Lung (tissue), 12 donors: ENCODE measurements around the gene C4BPB. TPM values are rescaled to one million over a fixed set of nuclear protein-coding genes. Genes with fewer than 3 reads are reported as not detected.

Experiments
- ATAC-seq: fragments of 200-7000 bp; cut with Tn5 transposase; one replicate; pipeline ENCODE4 v1.9.1; 2020; ENCODE audit warnings: moderate number of reproducible peaks; ENCODE audit not compliant: insufficient read depth, low FRiP score
- DNase-seq, 3 donors: peaks; one replicate each; pipeline ENCODE4 v3.0.0-alpha.2; 2013 to 2017
- H3K27ac ChIP-seq, 2 donors: one replicate each; pipeline ENCODE4 v1.5.1; 2013; ENCODE audit warnings: mild to moderate bottlenecking in 2 of 2, moderate library complexity in 2 of 2, control low read depth in 1 of 2, inconsistent platforms in 1 of 2, low read depth in 1 of 2, low read length in 1 of 2
- H3K27me3 ChIP-seq, 3 donors: one replicate each; pipeline ENCODE4 v1.5.1; 2013; ENCODE audit warnings: low read length in 2 of 3; ENCODE audit not compliant: control insufficient read depth in 3 of 3, insufficient read depth in 3 of 3
- H3K36me3 ChIP-seq, 4 donors: one replicate each; pipeline ENCODE4 v1.5.1; 2013; ENCODE audit warnings: low read length in 4 of 4, mild to moderate bottlenecking in 1 of 4, moderate library complexity in 1 of 4; ENCODE audit not compliant: control insufficient read depth in 4 of 4, insufficient read depth in 4 of 4
- H3K4me1 ChIP-seq, 5 donors: one replicate each; pipeline ENCODE4 v1.5.1; 2013; ENCODE audit warnings: low read length in 5 of 5, mild to moderate bottlenecking in 2 of 5, moderate library complexity in 1 of 5; ENCODE audit not compliant: control insufficient read depth in 5 of 5, insufficient read depth in 5 of 5
- H3K4me3 ChIP-seq: one replicate; pipeline ENCODE4 v1.5.1; 2013; ENCODE audit warnings: mild to moderate bottlenecking, control low read depth, moderate library complexity
- H3K9ac ChIP-seq, 2 donors: one replicate each; pipeline ENCODE4 v1.5.1; 2013; ENCODE audit warnings: low read length in 2 of 2, control low read depth in 1 of 2; ENCODE audit not compliant: insufficient read depth in 1 of 2
- H3K9me3 ChIP-seq, 4 donors: one replicate each; pipeline ENCODE4 v1.5.1; 2013; ENCODE audit warnings: low read length in 3 of 4, mild to moderate bottlenecking in 1 of 4, moderate library complexity in 1 of 4; ENCODE audit not compliant: control insufficient read depth in 4 of 4, insufficient read depth in 3 of 4
- WGBS, 2 donors: extraction: QIAGEN DNeasy Blood & Tissue Kit; methylation state at CpG; one replicate each; pipeline ENCODE4 v1.1.7; 2013; 5-methylcytosine and 5-hydroxymethylcytosine counted together
- polyA plus RNA-seq, 2 donors: library from polyadenylated mRNA; stranded (reverse); fragments of 200-250 nt; gene quantifications; one replicate each; pipeline ENCODE4 v1.2.1, GENCODE V29; 2013
- total RNA-seq, 2 donors: library from RNA; depleted of rRNA in 1 of 2; stranded (reverse); fragments of >200 nt in 1 of 2; gene quantifications; one replicate each; pipeline ENCODE4 v1.2.1, GENCODE V29; 2014 to 2021
- TF ChIP-seq, protein P1 (sequence below): IDR thresholded peaks from 2 replicates; pipeline ENCODE4 v1.5.1; 2012; ENCODE audit warnings: mild to moderate bottlenecking; ENCODE audit errors: control extremely low read depth, extremely low read depth
- donor health status: control.
- donor health status: control.
- donor health status: Bipolar disorder and iron deficiency.
- donor health status: healthy.
- donor health status: DM: yes; HTN: yes; CAD: no.

C4BPB gene
- total and polyA plus RNA-seq, 4 donors: 2.6 to 6.5 (median 4.7) TPM

GRCh38 chr1:207058878-207059867 is 29.5 kb upstream of the C4BPB start:
- Histone ChIP-seq H3K27me3 (no peaks in the 10 kb centered on the region), H3K36me3 (peaks cover 0 to 19% (median 16%) of the 10 kb centered on the region in 4 donors), H3K9me3 (no peaks in the 10 kb centered on the region), H3K4me3 (no peak overlapping the region), H3K9ac (peak overlapping the region in 1 of 2 donors; percentile 5), H3K27ac (peak overlapping the region; percentile 55 to 77), H3K4me1 (peaks cover 0 to 5% (median 0%) of the 10 kb centered on the region in 5 donors)
- DNase-seq: no peak
- TF ChIP-seq, protein P1, sequence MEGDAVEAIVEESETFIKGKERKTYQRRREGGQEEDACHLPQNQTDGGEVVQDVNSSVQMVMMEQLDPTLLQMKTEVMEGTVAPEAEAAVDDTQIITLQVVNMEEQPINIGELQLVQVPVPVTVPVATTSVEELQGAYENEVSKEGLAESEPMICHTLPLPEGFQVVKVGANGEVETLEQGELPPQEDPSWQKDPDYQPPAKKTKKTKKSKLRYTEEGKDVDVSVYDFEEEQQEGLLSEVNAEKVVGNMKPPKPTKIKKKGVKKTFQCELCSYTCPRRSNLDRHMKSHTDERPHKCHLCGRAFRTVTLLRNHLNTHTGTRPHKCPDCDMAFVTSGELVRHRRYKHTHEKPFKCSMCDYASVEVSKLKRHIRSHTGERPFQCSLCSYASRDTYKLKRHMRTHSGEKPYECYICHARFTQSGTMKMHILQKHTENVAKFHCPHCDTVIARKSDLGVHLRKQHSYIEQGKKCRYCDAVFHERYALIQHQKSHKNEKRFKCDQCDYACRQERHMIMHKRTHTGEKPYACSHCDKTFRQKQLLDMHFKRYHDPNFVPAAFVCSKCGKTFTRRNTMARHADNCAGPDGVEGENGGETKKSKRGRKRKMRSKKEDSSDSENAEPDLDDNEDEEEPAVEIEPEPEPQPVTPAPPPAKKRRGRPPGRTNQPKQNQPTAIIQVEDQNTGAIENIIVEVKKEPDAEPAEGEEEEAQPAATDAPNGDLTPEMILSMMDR: no peak
- WGBS, 2 donors: 47 to 67% methylated on average over 6 of the region's 6 CpGs
- no peak for ATAC-seq

DNA sequence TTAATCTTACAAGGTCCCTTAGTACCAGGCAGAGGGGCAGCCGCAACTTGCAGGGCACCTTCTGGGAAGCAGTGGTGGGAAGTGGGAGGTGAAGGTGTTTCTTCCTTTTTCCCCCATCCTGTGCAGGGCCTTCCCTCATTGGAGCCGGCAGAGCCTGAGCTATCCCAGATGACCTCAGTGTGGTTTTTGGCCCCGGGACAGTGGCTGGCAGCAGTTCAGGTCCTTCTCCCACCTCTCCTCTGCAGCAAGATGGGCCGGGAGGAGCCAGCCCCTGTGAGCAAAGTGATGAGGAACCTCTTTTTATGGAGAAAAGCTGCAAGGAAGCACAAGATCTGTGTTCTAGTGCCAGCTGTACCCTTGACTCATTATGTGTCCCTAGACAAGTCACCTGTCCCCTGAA is 28.8 kb upstream of the C4BPB start:
- Histone ChIP-seq H3K27ac (peak overlapping the region in 1 of 2 donors; percentile 77), H3K9ac (peak overlapping the region in 1 of 2 donors; percentile 5), H3K9me3 (no peaks in the 10 kb centered on the region), H3K27me3 (no peaks in the 10 kb centered on the region), H3K4me3 (no peak overlapping the region), H3K4me1 (peaks cover 0 to 5% (median 0%) of the 10 kb centered on the region in 5 donors), H3K36me3 (peaks cover under 1 to 20% (median 16%) of the 10 kb centered on the region in 4 donors)
- DNase-seq (no peak), ATAC-seq (no peak)
- TF ChIP-seq, protein P1: no peak
- 30 to 59% methylated on average over 4 of the region's 4 CpGs for WGBS, 2 donors

GRCh38 chr1:207060596-207060995 is 28.1 kb upstream of the C4BPB start:
- no peak overlapping the region for H3K9ac ChIP-seq

More at GRCh38 chr1:207060596-207060995, 28.1 kb upstream of the C4BPB start:
- H3K9me3 ChIP-seq: no peaks in the 10 kb centered on the region
- WGBS, 2 donors: 70 to 71% methylated on average over 3 of the region's 3 CpGs
- H3K27ac ChIP-seq: no peak overlapping the region
- no peak for DNase-seq
- H3K27me3 ChIP-seq: no peaks in the 10 kb centered on the region
- peaks cover 0 to 5% (median 0%) of the 10 kb centered on the region in 5 donors for H3K4me1 ChIP-seq
- no peak overlapping the region for H3K4me3 ChIP-seq
- no peak for ATAC-seq
- TF ChIP-seq, protein P1: no peak
- peaks cover 4 to 22% (median 16%) of the 10 kb centered on the region in 4 donors for H3K36me3 ChIP-seq
